HEK293 (cell line): ENCODE data around the gene ACHE.

Experiments used
- CTCF ChIA-PET: fragments of 350-600 bp; formaldehyde crosslinking; extraction: SDS; loops from one replicate; lab custom pipeline; 2021; ENCODE audit warnings: antibody characterized with exemption; lab: Yijun Ruan, JAX
- POLR2A ChIA-PET: fragments of 300-600 bp; formaldehyde crosslinking; extraction: SDS; loops from one replicate; lab custom pipeline; 2020; ENCODE audit warnings: antibody characterized with exemption, inconsistent platforms; lab: Yijun Ruan, JAX
- H3K27ac ChIP-seq: fragments of 200-500 bp; sonication (Bioruptor generic); 2 replicates; pipeline ENCODE4 v1.5.1; 2014; ENCODE audit warnings: low read depth, low read length, control low read depth, inconsistent platforms; ENCODE audit errors: extremely low read depth
- H3K36me3 ChIP-seq, 2 experiments: fragments of 200-500 bp in 1 of 2; sonication (Bioruptor generic) in 1 of 2; 1 replicate in 1 of 2; 2 replicates in 1 of 2; pipeline ENCODE4 v1.5.1; 2014 to 2017; ENCODE audit warnings: inconsistent platforms in 2 of 2, low read length in 2 of 2; ENCODE audit not compliant: control insufficient read depth in 2 of 2, insufficient read depth in 1 of 2
- H3K4me1 ChIP-seq: fragments of 200-500 bp; sonication (Bioruptor generic); 2 replicates; pipeline ENCODE4 v1.5.1; 2014; ENCODE audit warnings: mild to moderate bottlenecking, low read length, inconsistent platforms; ENCODE audit not compliant: control insufficient read depth, insufficient read depth
- H3K4me3 ChIP-seq: 2 replicates; pipeline ENCODE4 v1.5.1; 2011; ENCODE audit warnings: low read depth, mild to moderate bottlenecking, control low read depth, low read length, moderate library complexity
- H3K9me3 ChIP-seq: fragments of 200-500 bp; sonication (Bioruptor generic); 2 replicates; pipeline ENCODE4 v1.5.1; 2014; ENCODE audit warnings: low read depth, low read length, inconsistent platforms; ENCODE audit not compliant: control insufficient read depth, insufficient read depth
- EGR2 ChIP-seq: fragments of 450-650 bp; formaldehyde crosslinking; IDR thresholded peaks from 2 replicates; pipeline ENCODE4 v1.5.1; 2016; ENCODE audit warnings: low read depth, missing biosample characterization, missing genetic modification characterization
- FEZF1 ChIP-seq: fragments of 450-650 bp; formaldehyde crosslinking; IDR thresholded peaks from 2 replicates; pipeline ENCODE4 v1.5.1; 2016; ENCODE audit warnings: missing biosample characterization, missing genetic modification characterization
- GLI4 ChIP-seq: fragments of 450-650 bp; formaldehyde crosslinking; IDR thresholded peaks from 2 replicates; pipeline ENCODE4 v1.5.1; 2016; ENCODE audit warnings: missing biosample characterization, missing genetic modification characterization
- HOXC10 ChIP-seq: sonication (generic); formaldehyde crosslinking; IDR thresholded peaks from 2 replicates; pipeline ENCODE4 v1.8.1; 2023; ENCODE audit warnings: mild to moderate bottlenecking, missing genetic modification reagents
- KLF1 ChIP-seq: fragments of 450-650 bp; formaldehyde crosslinking; IDR thresholded peaks from 2 replicates; pipeline ENCODE4 v1.5.1; 2016; ENCODE audit warnings: missing biosample characterization, missing genetic modification characterization
- MYNN ChIP-seq: fragments of 450-650 bp; formaldehyde crosslinking; IDR thresholded peaks from 2 replicates; pipeline ENCODE4 v1.5.1; 2016; ENCODE audit warnings: missing biosample characterization, missing genetic modification characterization, borderline replicate concordance
- PRDM1 ChIP-seq: fragments of 450-650 bp; formaldehyde crosslinking; IDR thresholded peaks from 2 replicates; pipeline ENCODE4; 2016; ENCODE audit warnings: missing biosample characterization, missing genetic modification characterization
- ZBTB17 ChIP-seq: fragments of 450-650 bp; formaldehyde crosslinking; IDR thresholded peaks from 2 replicates; pipeline ENCODE4 v1.5.1; 2016; ENCODE audit warnings: missing biosample characterization, missing genetic modification characterization
- ZBTB7A ChIP-seq: fragments of 450-650 bp; formaldehyde crosslinking; IDR thresholded peaks from 2 replicates; pipeline ENCODE4 v1.5.1; 2016; ENCODE audit warnings: low read depth, missing biosample characterization, missing genetic modification characterization
- ZBTB8A ChIP-seq: fragments of 450-650 bp; formaldehyde crosslinking; IDR thresholded peaks from 2 replicates; pipeline ENCODE4 v1.5.1; 2016; ENCODE audit warnings: missing biosample characterization, missing genetic modification characterization
- ZFHX2 ChIP-seq: fragments of 450-650 bp; formaldehyde crosslinking; conservative IDR thresholded peaks from 2 replicates; pipeline ENCODE4 v1.5.1; 2016; ENCODE audit warnings: missing biosample characterization, missing genetic modification characterization
- ZFP37 ChIP-seq: fragments of 450-650 bp; formaldehyde crosslinking; IDR thresholded peaks from 2 replicates; pipeline ENCODE4 v1.5.1; 2016; ENCODE audit warnings: missing biosample characterization, missing genetic modification characterization
- ZNF121 ChIP-seq: fragments of 450-650 bp; formaldehyde crosslinking; IDR thresholded peaks from 2 replicates; pipeline ENCODE4 v1.5.1; 2016; ENCODE audit warnings: missing biosample characterization, missing genetic modification characterization
- ZNF214 ChIP-seq: fragments of 450-650 bp; formaldehyde crosslinking; IDR thresholded peaks from 2 replicates; pipeline ENCODE4 v1.5.1; 2017; ENCODE audit warnings: missing biosample characterization, mild to moderate bottlenecking, missing genetic modification characterization, borderline replicate concordance
- ZNF223 ChIP-seq: fragments of 450-650 bp; formaldehyde crosslinking; IDR thresholded peaks from 2 replicates; pipeline ENCODE4 v1.5.1; 2016; ENCODE audit warnings: missing biosample characterization, missing genetic modification characterization
- ZNF248 ChIP-seq: fragments of 450-650 bp; formaldehyde crosslinking; IDR thresholded peaks from 2 replicates; pipeline ENCODE4 v1.5.1; 2017; ENCODE audit warnings: missing biosample characterization, missing genetic modification characterization
- ZNF366 ChIP-seq: fragments of 450-650 bp; formaldehyde crosslinking; conservative IDR thresholded peaks from 2 replicates; pipeline ENCODE4 v1.5.1; 2016; ENCODE audit warnings: missing biosample characterization, missing genetic modification characterization
- ZNF473 ChIP-seq: fragments of 450-650 bp; formaldehyde crosslinking; IDR thresholded peaks from 2 replicates; pipeline ENCODE4 v1.5.1; 2017; ENCODE audit warnings: missing biosample characterization, missing genetic modification characterization
- ZNF610 ChIP-seq: fragments of 450-650 bp; formaldehyde crosslinking; IDR thresholded peaks from 2 replicates; pipeline ENCODE4 v1.5.1; 2016; ENCODE audit warnings: missing biosample characterization, missing genetic modification characterization, borderline replicate concordance
- ZNF629 ChIP-seq: fragments of 450-650 bp; formaldehyde crosslinking; IDR thresholded peaks from 2 replicates; pipeline ENCODE4 v1.5.1; 2017; ENCODE audit warnings: missing biosample characterization, missing genetic modification characterization
- ZNF639 ChIP-seq: fragments of 450-650 bp; formaldehyde crosslinking; IDR thresholded peaks from 2 replicates; pipeline ENCODE4 v1.5.1; 2016; ENCODE audit warnings: missing biosample characterization, missing genetic modification characterization
- ZNF777 ChIP-seq: fragments of 450-650 bp; formaldehyde crosslinking; IDR thresholded peaks from 2 replicates; pipeline ENCODE4 v1.5.1; 2017; ENCODE audit warnings: missing biosample characterization, missing genetic modification characterization, borderline replicate concordance
- ZSCAN16 ChIP-seq: fragments of 450-650 bp; formaldehyde crosslinking; IDR thresholded peaks from 2 replicates; pipeline ENCODE4 v1.5.1; 2016; ENCODE audit warnings: missing biosample characterization, missing genetic modification characterization
- ZSCAN5A ChIP-seq: fragments of 450-650 bp; formaldehyde crosslinking; IDR thresholded peaks from 2 replicates; pipeline ENCODE4 v1.5.1; 2016; ENCODE audit warnings: missing biosample characterization, missing genetic modification characterization
- TF ChIP-seq, protein P1 (sequence below): fragments of 450-650 bp; formaldehyde crosslinking; IDR thresholded peaks from 2 replicates; pipeline ENCODE4 v1.5.1; 2016; ENCODE audit warnings: missing biosample characterization, missing genetic modification characterization
- TF ChIP-seq, protein P2 (sequence below): fragments of 450-650 bp; formaldehyde crosslinking; IDR thresholded peaks from 2 replicates; pipeline ENCODE4 v1.5.1; 2017; ENCODE audit warnings: missing biosample characterization, missing genetic modification characterization

Gene ACHE

DNA sequence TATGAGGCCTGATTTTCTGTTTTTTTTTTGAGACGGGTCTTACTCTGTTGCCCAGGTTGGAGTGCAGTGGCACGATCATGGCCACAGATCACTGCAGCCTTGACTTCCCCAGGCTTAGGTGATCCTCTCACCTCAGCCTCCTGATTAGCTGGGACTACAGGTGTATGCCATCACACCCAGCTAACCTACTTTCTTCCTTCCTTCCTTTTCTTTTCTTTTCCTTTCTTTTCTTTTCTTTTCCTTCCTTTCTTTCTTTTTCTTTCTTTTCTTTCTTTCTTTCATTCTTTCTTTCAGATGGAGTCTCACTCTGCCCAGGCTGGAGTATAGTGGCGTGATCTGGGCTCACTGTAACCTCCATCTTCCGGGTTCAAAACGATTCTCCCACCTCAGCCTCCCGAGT, 17.0 kb downstream of the ACHE start:
- 0 out of 2 replicates have a peak, but pooled peaks have one; percentile 46 for TF ChIP-seq ZNF121 (tag by site-specific recombination)
- TF ChIP-seq PRDM1 (tag by site-specific recombination) = peak; percentile 92
- no peak for TF ChIP-seq ZNF473 (tag by site-specific recombination)
- TF ChIP-seq ZNF214 = no peak
- no peak for TF ChIP-seq ZNF777 (tag by site-specific recombination)
- no peak for TF ChIP-seq EGR2 (tag by site-specific recombination)
- no peak for TF ChIP-seq ZBTB8A (tag by site-specific recombination)
- no peak for TF ChIP-seq ZNF639 (tag by site-specific recombination)
- no peak for TF ChIP-seq KLF1 (tag by site-specific recombination)
- peak; percentile 91 for TF ChIP-seq ZNF366 (tag by site-specific recombination)
- TF ChIP-seq FEZF1 (tag by site-specific recombination) = no peak
- no peak for TF ChIP-seq ZNF223 (tag by site-specific recombination)
- TF ChIP-seq MYNN (tag by site-specific recombination) = no peak
- no peak for TF ChIP-seq ZNF248 (tag by site-specific recombination)
- no peak for TF ChIP-seq ZFP37 (tag by site-specific recombination)
- TF ChIP-seq ZBTB17 = no peak
- Histone ChIP-seq H3K4me1 (no peaks in the 10 kb centered on the region), H3K27ac (no peak overlapping the region), H3K36me3 (peaks cover 53 to 77% of the 10 kb centered on the region in 2 experiments), H3K4me3 (no peak overlapping the region), H3K9me3 (no peaks in the 10 kb centered on the region)
- ChIA-PET CTCF (interaction anchor here (1.3 to 1.4 kb wide), 2 partner anchors 9 to 16 kb away, joined by 4 read pairs; no protein-coding TSS in a partner anchor), POLR2A (interaction anchor here (8.1 kb wide), 1 partner anchor 9 kb away, joined by 198 read pairs; the partner anchor contains the start of gene UFSP1)

- TF ChIP-seq ZFHX2 (tag by site-specific recombination) = peak; percentile 69; the same call in 1 of the 2 replicates
- peak; percentile 60 for TF ChIP-seq EGR2 (tag by site-specific recombination)
- no peak for TF ChIP-seq ZSCAN5A (tag by site-specific recombination)
- CTCF ChIA-PET = interaction anchor here (1.1 to 1.4 kb wide), 3 partner anchors 9 to 252 kb away, joined by 3 to 4 read pairs (median 4); no protein-coding TSS in a partner anchor
- Histone ChIP-seq H3K27ac (no peak overlapping the region), H3K9me3 (no peaks in the 10 kb centered on the region), H3K4me1 (no peaks in the 10 kb centered on the region), H3K36me3 (peaks cover 46 to 76% of the 10 kb centered on the region in 2 experiments), H3K4me3 (no peak overlapping the region)
- POLR2A ChIA-PET = interaction anchor here (0.8 to 8.1 kb wide), 2 partner anchors 9 to 72 kb away, joined by 5 to 198 read pairs; partner anchors contain the start of gene UFSP1
Observed at GRCh38 chr7:100878013-100878412, 17.7 kb downstream of the ACHE start.

GRCh38 chr7:100875356-100875751, 20.3 kb downstream of the ACHE start:
- Histone ChIP-seq H3K27ac (peak overlapping the region; percentile 78), H3K36me3 (peaks cover 53 to 75% of the 10 kb centered on the region in 2 experiments), H3K4me3 (peak overlapping the region; percentile 68), H3K9me3 (no peaks in the 10 kb centered on the region), H3K4me1 (no peaks in the 10 kb centered on the region)
- ChIA-PET CTCF (interaction anchor here (0.6 to 1.1 kb wide), 5 partner anchors 8 to 184 kb away, joined by 3 to 4 read pairs (median 3); partner anchors contain the start of genes SLC12A9 and TRIP6), POLR2A (interaction anchor here (0.5 to 8.1 kb wide), 29 partner anchors 8 to 446 kb away, joined by 3 to 198 read pairs (median 5); partner anchors contain the start of genes ACHE, AGFG2, EPHB4 and FBXO24)
- TF ChIP-seq HOXC10 (no peak), ZSCAN16 (tag by site-specific recombination) (peak; percentile 52; the same call in 1 of the 2 replicates), ZBTB7A (tag by site-specific recombination) (0 out of 2 replicates have a peak, but pooled peaks have one; percentile 14), GLI4 (tag by site-specific recombination) (no peak), ZNF629 (tag by site-specific recombination) (no peak), ZNF610 (tag by site-specific recombination) (0 out of 2 replicates have a peak, but pooled peaks have one; percentile 19)
- TF ChIP-seq, protein P1, sequence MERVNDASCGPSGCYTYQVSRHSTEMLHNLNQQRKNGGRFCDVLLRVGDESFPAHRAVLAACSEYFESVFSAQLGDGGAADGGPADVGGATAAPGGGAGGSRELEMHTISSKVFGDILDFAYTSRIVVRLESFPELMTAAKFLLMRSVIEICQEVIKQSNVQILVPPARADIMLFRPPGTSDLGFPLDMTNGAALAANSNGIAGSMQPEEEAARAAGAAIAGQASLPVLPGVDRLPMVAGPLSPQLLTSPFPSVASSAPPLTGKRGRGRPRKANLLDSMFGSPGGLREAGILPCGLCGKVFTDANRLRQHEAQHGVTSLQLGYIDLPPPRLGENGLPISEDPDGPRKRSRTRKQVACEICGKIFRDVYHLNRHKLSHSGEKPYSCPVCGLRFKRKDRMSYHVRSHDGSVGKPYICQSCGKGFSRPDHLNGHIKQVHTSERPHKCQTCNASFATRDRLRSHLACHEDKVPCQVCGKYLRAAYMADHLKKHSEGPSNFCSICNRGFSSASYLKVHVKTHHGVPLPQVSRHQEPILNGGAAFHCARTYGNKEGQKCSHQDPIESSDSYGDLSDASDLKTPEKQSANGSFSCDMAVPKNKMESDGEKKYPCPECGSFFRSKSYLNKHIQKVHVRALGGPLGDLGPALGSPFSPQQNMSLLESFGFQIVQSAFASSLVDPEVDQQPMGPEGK = peak; percentile 8
- TF ChIP-seq, protein P2, sequence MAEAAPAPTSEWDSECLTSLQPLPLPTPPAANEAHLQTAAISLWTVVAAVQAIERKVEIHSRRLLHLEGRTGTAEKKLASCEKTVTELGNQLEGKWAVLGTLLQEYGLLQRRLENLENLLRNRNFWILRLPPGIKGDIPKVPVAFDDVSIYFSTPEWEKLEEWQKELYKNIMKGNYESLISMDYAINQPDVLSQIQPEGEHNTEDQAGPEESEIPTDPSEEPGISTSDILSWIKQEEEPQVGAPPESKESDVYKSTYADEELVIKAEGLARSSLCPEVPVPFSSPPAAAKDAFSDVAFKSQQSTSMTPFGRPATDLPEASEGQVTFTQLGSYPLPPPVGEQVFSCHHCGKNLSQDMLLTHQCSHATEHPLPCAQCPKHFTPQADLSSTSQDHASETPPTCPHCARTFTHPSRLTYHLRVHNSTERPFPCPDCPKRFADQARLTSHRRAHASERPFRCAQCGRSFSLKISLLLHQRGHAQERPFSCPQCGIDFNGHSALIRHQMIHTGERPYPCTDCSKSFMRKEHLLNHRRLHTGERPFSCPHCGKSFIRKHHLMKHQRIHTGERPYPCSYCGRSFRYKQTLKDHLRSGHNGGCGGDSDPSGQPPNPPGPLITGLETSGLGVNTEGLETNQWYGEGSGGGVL (tag by site-specific recombination) = peak; percentile 71
